HepG2 (cell line): ENCODE results near the gene MMP23B. TPM values are rescaled to one million over a fixed set of nuclear protein-coding genes. Genes with fewer than 3 reads are reported as not detected.

ENCODE experiments used
- BRD4 ChIP-seq: sonication (generic); formaldehyde crosslinking; IDR thresholded peaks from 2 replicates; pipeline ENCODE4 v1.4.0; 2020; ENCODE audit warnings: missing genetic modification reagents
- CHCHD3 ChIP-seq: sonication (generic); formaldehyde crosslinking; IDR thresholded peaks from 2 replicates; pipeline ENCODE4 v1.8.0; 2022; ENCODE audit warnings: mild to moderate bottlenecking, missing genetic modification reagents, moderate library complexity
- CHD2 ChIP-seq: IDR thresholded peaks from 2 replicates; pipeline ENCODE4 v1.6.1; 2011; ENCODE audit warnings: low read depth, low read length, improper control_type of control experiment
- ELF1 ChIP-seq: sonication (generic); formaldehyde crosslinking; IDR thresholded peaks from 2 replicates; pipeline ENCODE4 v1.4.0; 2020; ENCODE audit warnings: missing genetic modification reagents
- HOXA3 ChIP-seq: sonication (generic); formaldehyde crosslinking; IDR thresholded peaks from 2 replicates; pipeline ENCODE4 v1.5.0; 2020; ENCODE audit warnings: missing genetic modification reagents
- MED13 ChIP-seq: sonication (generic); formaldehyde crosslinking; IDR thresholded peaks from 2 replicates; pipeline ENCODE4 v1.5.0; 2020; ENCODE audit warnings: missing genetic modification reagents
- NRL ChIP-seq: sonication (generic); formaldehyde crosslinking; IDR thresholded peaks from 2 replicates; pipeline ENCODE4 v1.5.0; 2020; ENCODE audit warnings: missing genetic modification reagents, mild to moderate bottlenecking, moderate library complexity, borderline replicate concordance
- PRPF4 ChIP-seq: fragments of 200-400 bp; formaldehyde crosslinking; IDR thresholded peaks from 2 replicates; pipeline ENCODE4 v1.6.1; 2016; ENCODE audit warnings: low read length, low read depth; ENCODE audit not compliant: poor library complexity, severe bottlenecking
- STAT5B ChIP-seq: sonication (generic); formaldehyde crosslinking; IDR thresholded peaks from 2 replicates; pipeline ENCODE4 v1.4.0; 2020; ENCODE audit warnings: missing genetic modification reagents
- ZBTB7B ChIP-seq: sonication (generic); formaldehyde crosslinking; IDR thresholded peaks from 2 replicates; pipeline ENCODE4 v1.4.0; 2020; ENCODE audit warnings: missing genetic modification reagents
- ZC3H13 ChIP-seq: sonication (generic); formaldehyde crosslinking; IDR thresholded peaks from 2 replicates; pipeline ENCODE4 v1.8.1; 2023; ENCODE audit warnings: mild to moderate bottlenecking, missing genetic modification reagents, moderate library complexity
- ZFX ChIP-seq: sonication (generic); formaldehyde crosslinking; IDR thresholded peaks from 2 replicates; pipeline ENCODE4 v1.4.0; 2020; ENCODE audit warnings: mild to moderate bottlenecking, low read depth, missing genetic modification reagents, moderate library complexity
- ZNF180 ChIP-seq: sonication (generic); formaldehyde crosslinking; IDR thresholded peaks from 2 replicates; pipeline ENCODE4 v1.4.0; 2020; ENCODE audit warnings: low read depth, missing genetic modification reagents, borderline replicate concordance
- ZNF205 ChIP-seq: IDR thresholded peaks from 2 replicates; pipeline ENCODE4 v1.6.1; 2018; ENCODE audit warnings: missing biosample characterization, missing genetic modification reagents
- ZNF589 ChIP-seq: sonication (generic); formaldehyde crosslinking; conservative IDR thresholded peaks from 2 replicates; pipeline ENCODE4 v1.8.0; 2022; ENCODE audit warnings: mild to moderate bottlenecking, moderate library complexity, missing genetic modification reagents
- ZNF660 ChIP-seq: sonication (generic); formaldehyde crosslinking; IDR thresholded peaks from 2 replicates; pipeline ENCODE4 v1.5.1; 2020; ENCODE audit warnings: mild to moderate bottlenecking, low read depth, missing genetic modification reagents, borderline replicate concordance
- ZNF75D ChIP-seq: sonication (generic); formaldehyde crosslinking; IDR thresholded peaks from 2 replicates; pipeline ENCODE4 v1.8.1; 2023; ENCODE audit warnings: missing genetic modification reagents, mild to moderate bottlenecking, borderline replicate concordance
- polyA plus RNA-seq, 8 experiments: library from polyadenylated mRNA; depleted of rRNA in 3 of 8; stranded (reverse) in 7 of 8; unstranded in 1 of 8; fragments of >200 nt; fragmentation: Illumina TruSeq in 4 of 8; extraction: Trizol in 4 of 8; gene quantifications; 2 replicates each; pipeline versions ENCODE4 v1.2.1 to v1.2.3, GENCODE V29; 2011 to 2016; ENCODE audit warnings: low read depth in 4 of 8, missing spikeins in 1 of 8, mixed read lengths in 1 of 8; ENCODE audit not compliant: insufficient read depth in 1 of 8
- total RNA-seq, 5 experiments: library from RNA; depleted of rRNA; stranded (reverse); fragments of >200 nt; fragmentation: Illumina TruSeq; extraction: Trizol; gene quantifications; 2 replicates each; pipeline ENCODE4 v1.2.3, GENCODE V29; 2016; ENCODE audit warnings: low read depth in 1 of 5
- TF ChIP-seq, protein P1 (sequence below): sonication (generic); formaldehyde crosslinking; IDR thresholded peaks from one replicate; pipeline ENCODE4 v1.5.1; 2020; ENCODE audit warnings: mild to moderate bottlenecking, missing genetic modification reagents; ENCODE audit errors: not compliant biosample characterization
- TF ChIP-seq, protein P2 (sequence below): sonication (generic); formaldehyde crosslinking; IDR thresholded peaks from 2 replicates; pipeline ENCODE4 v1.4.0; 2020; ENCODE audit warnings: mild to moderate bottlenecking, missing genetic modification reagents

The MMP23B gene
- total and polyA plus RNA-seq, 2 of the 13 experiments (the other 11 are each of a cell fraction or from before 2014, with no cell fraction given) = 0.61 to 0.75 TPM

- TF ChIP-seq, protein P1, sequence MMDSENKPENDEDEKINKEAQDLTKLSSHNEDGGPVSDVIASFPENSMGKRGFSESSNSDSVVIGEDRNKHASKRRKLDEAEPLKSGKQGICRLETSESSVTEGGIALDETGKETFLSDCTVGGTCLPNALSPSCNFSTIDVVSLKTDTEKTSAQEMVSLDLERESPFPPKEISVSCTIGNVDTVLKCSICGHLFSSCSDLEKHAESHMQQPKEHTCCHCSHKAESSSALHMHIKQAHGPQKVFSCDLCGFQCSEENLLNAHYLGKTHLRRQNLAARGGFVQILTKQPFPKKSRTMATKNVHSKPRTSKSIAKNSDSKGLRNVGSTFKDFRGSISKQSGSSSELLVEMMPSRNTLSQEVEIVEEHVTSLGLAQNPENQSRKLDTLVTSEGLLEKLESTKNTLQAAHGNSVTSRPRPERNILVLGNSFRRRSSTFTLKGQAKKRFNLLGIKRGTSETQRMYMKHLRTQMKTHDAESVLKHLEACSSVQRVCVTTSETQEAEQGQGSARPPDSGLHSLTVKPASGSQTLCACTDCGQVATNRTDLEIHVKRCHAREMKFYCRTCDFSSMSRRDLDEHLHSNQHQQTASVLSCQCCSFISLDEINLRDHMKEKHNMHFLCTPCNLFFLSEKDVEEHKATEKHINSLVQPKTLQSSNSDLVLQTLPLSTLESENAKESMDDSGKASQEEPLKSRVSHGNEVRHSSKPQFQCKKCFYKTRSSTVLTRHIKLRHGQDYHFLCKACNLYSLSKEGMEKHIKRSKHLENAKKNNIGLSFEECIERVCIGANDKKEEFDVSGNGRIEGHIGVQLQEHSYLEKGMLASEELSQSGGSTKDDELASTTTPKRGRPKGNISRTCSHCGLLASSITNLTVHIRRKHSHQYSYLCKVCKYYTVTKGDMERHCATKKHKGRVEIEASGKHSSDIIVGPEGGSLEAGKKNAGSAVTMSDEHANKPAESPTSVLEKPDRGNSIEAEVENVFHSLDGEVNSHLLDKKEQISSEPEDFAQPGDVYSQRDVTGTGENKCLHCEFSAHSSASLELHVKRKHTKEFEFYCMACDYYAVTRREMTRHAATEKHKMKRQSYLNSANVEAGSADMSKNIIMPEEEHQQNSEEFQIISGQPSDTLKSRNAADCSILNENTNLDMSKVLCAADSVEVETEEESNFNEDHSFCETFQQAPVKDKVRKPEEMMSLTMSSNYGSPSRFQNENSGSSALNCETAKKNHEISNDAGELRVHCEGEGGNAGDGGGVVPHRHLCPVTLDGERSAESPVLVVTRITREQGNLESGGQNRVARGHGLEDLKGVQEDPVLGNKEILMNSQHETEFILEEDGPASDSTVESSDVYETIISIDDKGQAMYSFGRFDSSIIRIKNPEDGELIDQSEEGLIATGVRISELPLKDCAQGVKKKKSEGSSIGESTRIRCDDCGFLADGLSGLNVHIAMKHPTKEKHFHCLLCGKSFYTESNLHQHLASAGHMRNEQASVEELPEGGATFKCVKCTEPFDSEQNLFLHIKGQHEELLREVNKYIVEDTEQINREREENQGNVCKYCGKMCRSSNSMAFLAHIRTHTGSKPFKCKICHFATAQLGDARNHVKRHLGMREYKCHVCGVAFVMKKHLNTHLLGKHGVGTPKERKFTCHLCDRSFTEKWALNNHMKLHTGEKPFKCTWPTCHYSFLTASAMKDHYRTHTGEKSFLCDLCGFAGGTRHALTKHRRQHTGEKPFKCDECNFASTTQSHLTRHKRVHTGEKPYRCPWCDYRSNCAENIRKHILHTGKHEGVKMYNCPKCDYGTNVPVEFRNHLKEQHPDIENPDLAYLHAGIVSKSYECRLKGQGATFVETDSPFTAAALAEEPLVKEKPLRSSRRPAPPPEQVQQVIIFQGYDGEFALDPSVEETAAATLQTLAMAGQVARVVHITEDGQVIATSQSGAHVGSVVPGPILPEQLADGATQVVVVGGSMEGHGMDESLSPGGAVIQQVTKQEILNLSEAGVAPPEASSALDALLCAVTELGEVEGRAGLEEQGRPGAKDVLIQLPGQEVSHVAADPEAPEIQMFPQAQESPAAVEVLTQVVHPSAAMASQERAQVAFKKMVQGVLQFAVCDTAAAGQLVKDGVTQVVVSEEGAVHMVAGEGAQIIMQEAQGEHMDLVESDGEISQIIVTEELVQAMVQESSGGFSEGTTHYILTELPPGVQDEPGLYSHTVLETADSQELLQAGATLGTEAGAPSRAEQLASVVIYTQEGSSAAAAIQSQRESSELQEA = peak; percentile 16
- TF ChIP-seq ZNF589 (CRISPR knock-in tag) (0 out of 2 replicates have a peak, but pooled peaks have one; percentile 20), BRD4 (no peak), CHD2 (no peak), HOXA3 (CRISPR knock-in tag) (peak; percentile 35), ZNF660 (CRISPR knock-in tag) (no peak), ZNF205 (CRISPR knock-in tag) (no peak), ZBTB7B (CRISPR knock-in tag) (no peak), ZNF75D (CRISPR knock-in tag) (no peak), STAT5B (CRISPR knock-in tag) (no peak), MED13 (no peak), NRL (no peak), PRPF4 (no peak), ZFX (CRISPR knock-in tag) (no peak), CHCHD3 (CRISPR knock-in tag) (peak; percentile 92), ELF1 (no peak), ZC3H13 (CRISPR knock-in tag) (0 out of 2 replicates have a peak, but pooled peaks have one; percentile 35), ZNF180 (CRISPR knock-in tag) (no peak)
- TF ChIP-seq, protein P2, sequence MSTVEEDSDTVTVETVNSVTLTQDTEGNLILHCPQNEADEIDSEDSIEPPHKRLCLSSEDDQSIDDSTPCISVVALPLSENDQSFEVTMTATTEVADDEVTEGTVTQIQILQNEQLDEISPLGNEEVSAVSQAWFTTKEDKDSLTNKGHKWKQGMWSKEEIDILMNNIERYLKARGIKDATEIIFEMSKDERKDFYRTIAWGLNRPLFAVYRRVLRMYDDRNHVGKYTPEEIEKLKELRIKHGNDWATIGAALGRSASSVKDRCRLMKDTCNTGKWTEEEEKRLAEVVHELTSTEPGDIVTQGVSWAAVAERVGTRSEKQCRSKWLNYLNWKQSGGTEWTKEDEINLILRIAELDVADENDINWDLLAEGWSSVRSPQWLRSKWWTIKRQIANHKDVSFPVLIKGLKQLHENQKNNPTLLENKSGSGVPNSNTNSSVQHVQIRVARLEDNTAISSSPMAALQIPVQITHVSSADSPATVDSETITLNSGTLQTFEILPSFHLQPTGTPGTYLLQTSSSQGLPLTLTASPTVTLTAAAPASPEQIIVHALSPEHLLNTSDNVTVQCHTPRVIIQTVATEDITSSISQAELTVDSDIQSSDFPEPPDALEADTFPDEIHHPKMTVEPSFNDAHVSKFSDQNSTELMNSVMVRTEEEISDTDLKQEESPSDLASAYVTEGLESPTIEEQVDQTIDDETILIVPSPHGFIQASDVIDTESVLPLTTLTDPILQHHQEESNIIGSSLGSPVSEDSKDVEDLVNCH (CRISPR knock-in tag) = no peak
Measured at GRCh38 chr1:1599935-1600860, 31.8 kb upstream of the MMP23B start, which contains the start of gene FNDC10 (continued).
